Vagina (tissue), 2 donors: ENCODE measurements around the gene PIGP.

ENCODE experiments used
- POLR2A ChIP-seq, 2 donors: fragments of 450-650 bp; IDR thresholded peaks; one replicate each; pipeline ENCODE4 v1.6.1; 2017; ENCODE audit warnings: antibody characterized with exemption in 2 of 2, mild to moderate bottlenecking in 2 of 2, moderate library complexity in 2 of 2
- POLR2AphosphoS5 ChIP-seq, 2 donors: sonication (generic); formaldehyde crosslinking; IDR thresholded peaks; one replicate each; pipeline ENCODE4 v1.9.0; 2017; ENCODE audit warnings: antibody characterized with exemption in 2 of 2, mild to moderate bottlenecking in 2 of 2, low read depth in 1 of 2; ENCODE audit not compliant: insufficient read depth in 1 of 2
- TF ChIP-seq, protein P1 (sequence below), 3 experiments: fragments of 450-650 bp in 2 of 3; fragments of 200-600 bp in 1 of 3; sonication (generic) in 1 of 3; IDR thresholded peaks; one replicate each; pipeline ENCODE4 v1.5.1; 2017 to 2019; ENCODE audit warnings: antibody characterized with exemption in 3 of 3, mild to moderate bottlenecking in 2 of 3, moderate library complexity in 2 of 3

DNA sequence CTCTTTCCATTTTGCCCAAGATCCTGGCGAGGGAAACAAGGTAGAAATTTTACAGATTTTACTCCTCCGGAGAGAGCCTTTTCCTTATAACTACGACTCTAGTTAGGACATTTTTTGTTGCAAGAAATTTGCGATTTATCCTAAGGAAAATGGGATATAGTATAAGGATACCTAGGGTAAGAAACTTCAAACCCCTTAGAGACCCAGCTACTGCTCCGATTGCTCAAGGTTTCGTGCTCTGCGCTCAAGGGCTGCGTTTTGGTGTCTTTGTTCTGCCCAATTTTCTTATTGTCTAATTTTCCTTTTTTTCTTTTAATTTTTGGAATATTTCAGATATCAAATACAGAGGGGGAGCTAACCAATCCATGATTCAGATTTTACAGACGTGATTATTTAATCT, 1.7 kb upstream of the PIGP start:
- TF ChIP-seq, protein P1, sequence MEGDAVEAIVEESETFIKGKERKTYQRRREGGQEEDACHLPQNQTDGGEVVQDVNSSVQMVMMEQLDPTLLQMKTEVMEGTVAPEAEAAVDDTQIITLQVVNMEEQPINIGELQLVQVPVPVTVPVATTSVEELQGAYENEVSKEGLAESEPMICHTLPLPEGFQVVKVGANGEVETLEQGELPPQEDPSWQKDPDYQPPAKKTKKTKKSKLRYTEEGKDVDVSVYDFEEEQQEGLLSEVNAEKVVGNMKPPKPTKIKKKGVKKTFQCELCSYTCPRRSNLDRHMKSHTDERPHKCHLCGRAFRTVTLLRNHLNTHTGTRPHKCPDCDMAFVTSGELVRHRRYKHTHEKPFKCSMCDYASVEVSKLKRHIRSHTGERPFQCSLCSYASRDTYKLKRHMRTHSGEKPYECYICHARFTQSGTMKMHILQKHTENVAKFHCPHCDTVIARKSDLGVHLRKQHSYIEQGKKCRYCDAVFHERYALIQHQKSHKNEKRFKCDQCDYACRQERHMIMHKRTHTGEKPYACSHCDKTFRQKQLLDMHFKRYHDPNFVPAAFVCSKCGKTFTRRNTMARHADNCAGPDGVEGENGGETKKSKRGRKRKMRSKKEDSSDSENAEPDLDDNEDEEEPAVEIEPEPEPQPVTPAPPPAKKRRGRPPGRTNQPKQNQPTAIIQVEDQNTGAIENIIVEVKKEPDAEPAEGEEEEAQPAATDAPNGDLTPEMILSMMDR (IDR thresholded peaks at IDR 0.05): no peak
- TF ChIP-seq POLR2AphosphoS5 (IDR thresholded peaks at IDR 0.05; ENCODE audit: insufficient read depth in 1 of 2, low read depth in 1 of 2): no peak
- no peak for TF ChIP-seq POLR2A (IDR thresholded peaks at IDR 0.05)
